Measurements from ENCODE around the gene GAS6. TPM values are rescaled to one million over a fixed set of nuclear protein-coding genes. Genes with fewer than 3 reads are reported as not detected.
"Not testable (repeated sequence)": the region's sequence is repeated elsewhere in the genome, so short reads cannot be mapped to it uniquely, and the experiment has no call there.

The GAS6 gene
- total RNA-seq: 100 to 1,000 TPM in 1 of 2 donors, 10 to 100 TPM in 1; 83.0 to 145 TPM

GRCh38 chr13:113863524-113864272 lies at the start of gene GAS6:
Gene GAS6 (minus strand): TSS chr13:113864076. CDS start chr13:113863920, 156 bp downstream.
- intact Hi-C loops (cut with DNase I): no loop called here
- H3K36me3 ChIP-seq (replicated peaks in 1 of 2; ENCODE audit: insufficient read depth in 1 of 2, low read depth in 2 of 2): no peaks in the 10 kb centered on the region
- peaks cover 43% of the 10 kb centered on the region for H3K4me1 ChIP-seq
- no peaks in the 10 kb centered on the region for H3K9me3 ChIP-seq
- ATAC-seq (peak; percentile 69), DNase-seq (peak; percentile 62 to 74 (median 69))
- H3K27ac ChIP-seq: peak within 1 kb of the TSS; percentile 63 to 91 (median 86)
- H3K4me3 ChIP-seq: peak within 1 kb of the TSS; percentile 24 to 77
- no peaks in the 10 kb centered on the region for H3K27me3 ChIP-seq
- no peak for TF ChIP-seq POLR2A (IDR thresholded peaks at IDR 0.05)
- TF ChIP-seq CTCF (IDR thresholded peaks at IDR 0.05): peak in 1 of 7 experiments; percentile 17
- 0% methylated on average over 5 to 106 of the region's 116 CpGs for WGBS, 2 donors

- intact Hi-C loops (cut with DNase I); H3K9me3 ChIP-seq; H3K27me3 ChIP-seq; H3K36me3 ChIP-seq (replicated peaks in 1 of 2; ENCODE audit: insufficient read depth in 1 of 2, low read depth in 2 of 2); H3K27ac ChIP-seq; DNase-seq; ATAC-seq; H3K4me1 ChIP-seq; H3K4me3 ChIP-seq: not testable (repeated sequence)
- 56 to 72% methylated on average over 8 of the region's 8 CpGs for WGBS, 2 donors
Measured at GRCh38 chr13:113913408-113913807, 49.5 kb upstream of the GAS6 start.

- intact Hi-C loops (cut with DNase I): no loop called here
- H3K27ac ChIP-seq: no peak overlapping the region
- peaks cover 10% of the 10 kb centered on the region for H3K4me1 ChIP-seq
- H3K27me3 ChIP-seq: no peaks in the 10 kb centered on the region
- H3K4me3 ChIP-seq: no peak overlapping the region
- 68 to 70% methylated on average over 3 of the region's 3 CpGs for WGBS, 2 donors
- no peaks in the 10 kb centered on the region for H3K9me3 ChIP-seq
- no peak for TF ChIP-seq CTCF (IDR thresholded peaks at IDR 0.05)
- TF ChIP-seq POLR2A (IDR thresholded peaks at IDR 0.05): no peak
- no peak for DNase-seq
- no peaks in the 10 kb centered on the region for H3K36me3 ChIP-seq (replicated peaks in 1 of 2; ENCODE audit: insufficient read depth in 1 of 2, low read depth in 2 of 2)
- ATAC-seq: no peak
Measured at GRCh38 chr13:113912596-113912995, 48.7 kb upstream of the GAS6 start.

GRCh38 chr13:113907635-113908617 lies 44.0 kb upstream of the GAS6 start:
- no peak overlapping the region for H3K4me3 ChIP-seq
- intact Hi-C loops (cut with DNase I): no loop called here
- H3K27me3 ChIP-seq: no peaks in the 10 kb centered on the region
- no peaks in the 10 kb centered on the region for H3K36me3 ChIP-seq (replicated peaks in 1 of 2; ENCODE audit: insufficient read depth in 1 of 2, low read depth in 2 of 2)
- peak in 3 of 4 donors; percentile 22 to 55 (median 51) for DNase-seq
- H3K27ac ChIP-seq: peak overlapping the region in 3 of 4 donors; percentile 34 to 50 (median 35)
- WGBS, 2 donors: 35 to 36% methylated on average over 14 to 17 of the region's 17 CpGs
- peaks cover 16% of the 10 kb centered on the region for H3K4me1 ChIP-seq
- no peak for TF ChIP-seq CTCF (IDR thresholded peaks at IDR 0.05)
- TF ChIP-seq POLR2A (IDR thresholded peaks at IDR 0.05): no peak
- ATAC-seq: peak; percentile 32
- no peaks in the 10 kb centered on the region for H3K9me3 ChIP-seq

- H3K36me3 ChIP-seq (replicated peaks in 1 of 2; ENCODE audit: insufficient read depth in 1 of 2, low read depth in 2 of 2): no peaks in the 10 kb centered on the region
- no peaks in the 10 kb centered on the region for H3K27me3 ChIP-seq
- no peak overlapping the region for H3K27ac ChIP-seq
- DNase-seq: peak in 1 of 4 donors; percentile 8
- H3K9me3 ChIP-seq: no peaks in the 10 kb centered on the region
- H3K4me1 ChIP-seq: peaks cover 16% of the 10 kb centered on the region
- no peak for TF ChIP-seq POLR2A (IDR thresholded peaks at IDR 0.05)
- TF ChIP-seq CTCF (IDR thresholded peaks at IDR 0.05): no peak
- no peak for ATAC-seq
- no peak overlapping the region for H3K4me3 ChIP-seq
- intact Hi-C loops (cut with DNase I): no loop called here
- 47 to 51% methylated on average over 4 of the region's 4 CpGs for WGBS, 2 donors
Measured at GRCh38 chr13:113906571-113906970, 42.7 kb upstream of the GAS6 start.
